Naive thymus-derived CD8-positive, alpha-beta T cell (primary cell): ENCODE data around the gene SLC22A5. TPM values are rescaled to one million over a fixed set of nuclear protein-coding genes. Genes with fewer than 3 reads are reported as not detected.

Experiments used
- ATAC-seq, 2 donors: fragments of 150-1000 bp; cut with Tn5 transposase in 1 of 2; sonication (Bioruptor Pico), chemical (Tn5 transposase) in 1 of 2; 1 replicate in 1 of 2; 2 replicates in 1 of 2; pipeline ENCODE4 v1.10.0; 2021; ENCODE audit warnings: mild to moderate bottlenecking in 2 of 2, moderate library complexity in 2 of 2
- POLR2A ChIA-PET: fragments of 350-600 bp; sonication (Branson Sonifier 250); formaldehyde crosslinking; loops from one replicate; lab custom pipeline; 2021; ENCODE audit warnings: antibody characterized with exemption; lab: Charles Lee
- DNase-seq, 10 donors: peaks; one replicate each; pipeline versions ENCODE4 v3.0.0 to v3.0.0-alpha.2; 2020 to 2022
- H3K27ac Mint-ChIP-seq, 10 donors: one replicate each; pipeline ENCODE4 v1.8.0; 2020 to 2022; ENCODE audit warnings: mild to moderate bottlenecking in 10 of 10, mixed read lengths in 10 of 10, moderate library complexity in 4 of 10, inconsistent platforms in 1 of 10
- H3K27me3 Mint-ChIP-seq, 5 donors: one replicate each; pipeline ENCODE4 v1.8.0; 2021 to 2022; ENCODE audit warnings: mixed read lengths in 5 of 5
- H3K36me3 Mint-ChIP-seq, 3 donors: one replicate each; pipeline ENCODE4 v1.8.0; 2020 to 2022; ENCODE audit warnings: mixed read lengths in 3 of 3, mild to moderate bottlenecking in 2 of 3, inconsistent platforms in 1 of 3
- H3K4me1 Mint-ChIP-seq, 4 donors: one replicate each; pipeline ENCODE4 v1.8.0; 2021 to 2022; ENCODE audit warnings: mixed read lengths in 4 of 4
- H3K4me3 Mint-ChIP-seq, 10 donors: one replicate each; pipeline ENCODE4 v1.8.0; 2020 to 2022; ENCODE audit warnings: mild to moderate bottlenecking in 10 of 10, mixed read lengths in 10 of 10, moderate library complexity in 6 of 10, inconsistent platforms in 1 of 10
- H3K9me3 Mint-ChIP-seq, 9 donors: one replicate each; pipeline ENCODE4 v1.8.0; 2020 to 2022; ENCODE audit warnings: mixed read lengths in 9 of 9, mild to moderate bottlenecking in 3 of 9, inconsistent platforms in 1 of 9, moderate library complexity in 1 of 9
- polyA plus RNA-seq, 3 donors: library from polyadenylated mRNA; unstranded; fragments of 300-500 nt; fragmentation: Illumina TruSeq; gene quantifications; one replicate each; pipeline ENCODE4 v1.2.3, GENCODE V29; 2021
- total RNA-seq, 8 experiments: library from RNA in 2 of 8; stranded (reverse) in 2 of 8; gene quantifications; one replicate each; pipeline ENCODE4 v1.2.3 and lab custom pipeline; 2021 to 2026

Gene SLC22A5
- total and polyA plus RNA-seq, 5 experiments from 2014 or later = 1.9 to 11.1 (median 3.2) TPM

- Mint-ChIP-seq H3K27ac (peak overlapping the region; percentile 83 to 94 (median 88)), H3K9me3 (no peaks in the 10 kb centered on the region), H3K27me3 (no peaks in the 10 kb centered on the region), H3K36me3 (peaks cover 0 to 5% (median 2%) of the 10 kb centered on the region in 3 donors), H3K4me3 (peak overlapping the region; percentile 75 to 91 (median 86)), H3K4me1 (peaks cover 18 to 40% (median 32%) of the 10 kb centered on the region in 4 donors)
- peak in 1 of 10 donors; percentile 12 for DNase-seq
- POLR2A ChIA-PET = interaction anchor here (0.8 to 1.9 kb wide), 5 partner anchors 40 to 681 kb away, joined by 3 to 12 read pairs (median 7); partner anchors contain the start of genes HSPA4 and IRF1
- no peak for ATAC-seq
These were observed 866 bp downstream of the SLC22A5 start for GRCh38 chr5:132370181-132370970.

GRCh38 chr5:132370971-132371602 lies 1.6 kb downstream of the SLC22A5 start:
- peaks cover 18 to 40% (median 32%) of the 10 kb centered on the region in 4 donors for H3K4me1 Mint-ChIP-seq
- H3K27ac Mint-ChIP-seq = peak overlapping the region; percentile 83 to 94 (median 88)
- POLR2A ChIA-PET = interaction anchor here (0.5 to 0.8 kb wide), 2 partner anchors 79 to 849 kb away, joined by 3 read pairs; no protein-coding TSS in a partner anchor
- H3K9me3 Mint-ChIP-seq = no peaks in the 10 kb centered on the region
- ATAC-seq = no peak
- no peak for DNase-seq
- H3K27me3 Mint-ChIP-seq = no peaks in the 10 kb centered on the region
- H3K36me3 Mint-ChIP-seq = no peaks in the 10 kb centered on the region
- H3K4me3 Mint-ChIP-seq = peak overlapping the region; percentile 75 to 91 (median 86)

GRCh38 chr5:132371603-132371994 lies 2.1 kb downstream of the SLC22A5 start:
- Mint-ChIP-seq H3K9me3 (no peaks in the 10 kb centered on the region), H3K27me3 (no peaks in the 10 kb centered on the region), H3K27ac (peak overlapping the region in 8 of 10 donors; percentile 28 to 90 (median 85)), H3K4me1 (peaks cover 18 to 40% (median 32%) of the 10 kb centered on the region in 4 donors), H3K4me3 (peak overlapping the region in 9 of 10 donors; percentile 75 to 91 (median 86)), H3K36me3 (no peaks in the 10 kb centered on the region)
- POLR2A ChIA-PET = interaction anchor here (0.8 kb wide), 1 partner anchor 79 kb away, joined by 3 read pairs; no protein-coding TSS in a partner anchor
- DNase-seq (no peak), ATAC-seq (no peak)

- H3K27ac Mint-ChIP-seq = peak overlapping the region in 3 of 10 donors; percentile 24 to 89 (median 44)
- H3K9me3 Mint-ChIP-seq = no peaks in the 10 kb centered on the region
- no peaks in the 10 kb centered on the region for H3K27me3 Mint-ChIP-seq
- no peaks in the 10 kb centered on the region for H3K36me3 Mint-ChIP-seq
- peak overlapping the region in 1 of 10 donors; percentile 4 for H3K4me3 Mint-ChIP-seq
- DNase-seq = no peak
- POLR2A ChIA-PET = no interaction called here
- H3K4me1 Mint-ChIP-seq = peaks cover 18 to 40% (median 32%) of the 10 kb centered on the region in 4 donors
- ATAC-seq = no peak
These were observed 2.6 kb downstream of the SLC22A5 start for GRCh38 chr5:132372127-132372526.

- ATAC-seq = no peak
- H3K4me1 Mint-ChIP-seq = peaks cover 18 to 42% (median 32%) of the 10 kb centered on the region in 4 donors
- H3K36me3 Mint-ChIP-seq = no peaks in the 10 kb centered on the region
- H3K27me3 Mint-ChIP-seq = no peaks in the 10 kb centered on the region
- no peak for DNase-seq
- H3K27ac Mint-ChIP-seq = peak overlapping the region in 4 of 10 donors; percentile 5 to 81 (median 37)
- POLR2A ChIA-PET = interaction anchor here (0.6 kb wide), 1 partner anchor 633 kb away, joined by 3 read pairs; no protein-coding TSS in a partner anchor
- H3K9me3 Mint-ChIP-seq = no peaks in the 10 kb centered on the region
- peak overlapping the region in 2 of 10 donors; percentile 4 to 20 for H3K4me3 Mint-ChIP-seq
These were observed 3.0 kb downstream of the SLC22A5 start for GRCh38 chr5:132372542-132372941.

GRCh38 chr5:132375957-132376356 lies 6.4 kb downstream of the SLC22A5 start:
- Mint-ChIP-seq H3K4me3 (no peak overlapping the region), H3K36me3 (peaks cover 0 to 21% (median 1%) of the 10 kb centered on the region in 3 donors), H3K9me3 (no peaks in the 10 kb centered on the region), H3K27me3 (no peaks in the 10 kb centered on the region), H3K4me1 (peaks cover 12 to 30% (median 20%) of the 10 kb centered on the region in 4 donors), H3K27ac (no peak overlapping the region)
- no peak for DNase-seq
- POLR2A ChIA-PET = interaction anchor here (1.1 kb wide), 1 partner anchor 114 kb away, joined by 3 read pairs; no protein-coding TSS in a partner anchor
- ATAC-seq = no peak

- no peaks in the 10 kb centered on the region for H3K9me3 Mint-ChIP-seq
- H3K4me3 Mint-ChIP-seq = no peak overlapping the region
- DNase-seq (no peak), ATAC-seq (no peak)
- POLR2A ChIA-PET = no interaction called here
- H3K27ac Mint-ChIP-seq = no peak overlapping the region
- no peaks in the 10 kb centered on the region for H3K27me3 Mint-ChIP-seq
- peaks cover 0 to 21% (median 1%) of the 10 kb centered on the region in 3 donors for H3K36me3 Mint-ChIP-seq
- H3K4me1 Mint-ChIP-seq = peaks cover 4 to 20% (median 10%) of the 10 kb centered on the region in 4 donors
These were observed 7.5 kb downstream of the SLC22A5 start for GRCh38 chr5:132376694-132377641.

- POLR2A ChIA-PET = interaction anchor here (0.6 kb wide), 2 partner anchors 145 to 1120 kb away, joined by 4 to 5 read pairs; no protein-coding TSS in a partner anchor
- peaks cover 1 to 14% (median 2%) of the 10 kb centered on the region in 4 donors for H3K4me1 Mint-ChIP-seq
- no peaks in the 10 kb centered on the region for H3K27me3 Mint-ChIP-seq
- no peaks in the 10 kb centered on the region for H3K9me3 Mint-ChIP-seq
- H3K36me3 Mint-ChIP-seq = peaks cover 0 to 23% (median 1%) of the 10 kb centered on the region in 3 donors
- DNase-seq = no peak
- ATAC-seq = no peak
- no peak overlapping the region for H3K4me3 Mint-ChIP-seq
- H3K27ac Mint-ChIP-seq = no peak overlapping the region
These were observed 8.2 kb downstream of the SLC22A5 start for GRCh38 chr5:132377738-132378137.

- POLR2A ChIA-PET = interaction anchor here (0.7 kb wide), 1 partner anchor 111 kb away, joined by 3 read pairs; no protein-coding TSS in a partner anchor
- no peak for ATAC-seq
- no peak overlapping the region for H3K4me3 Mint-ChIP-seq
- DNase-seq = no peak
- H3K9me3 Mint-ChIP-seq = no peaks in the 10 kb centered on the region
- H3K27ac Mint-ChIP-seq = no peak overlapping the region
- H3K36me3 Mint-ChIP-seq = peaks cover 0 to 23% (median 1%) of the 10 kb centered on the region in 3 donors
- peaks cover 0 to 11% (median under 1%) of the 10 kb centered on the region in 4 donors for H3K4me1 Mint-ChIP-seq
- H3K27me3 Mint-ChIP-seq = no peaks in the 10 kb centered on the region
These were observed 9.1 kb downstream of the SLC22A5 start for GRCh38 chr5:132378580-132378979.

GRCh38 chr5:132380047-132380446 lies 10.5 kb downstream of the SLC22A5 start:
- peak overlapping the region in 3 of 10 donors; percentile 23 to 84 (median 70) for H3K27ac Mint-ChIP-seq
- H3K4me3 Mint-ChIP-seq = no peak overlapping the region
- H3K36me3 Mint-ChIP-seq = peaks cover 0 to 23% (median 1%) of the 10 kb centered on the region in 3 donors
- H3K27me3 Mint-ChIP-seq = no peaks in the 10 kb centered on the region
- H3K9me3 Mint-ChIP-seq = no peaks in the 10 kb centered on the region
- H3K4me1 Mint-ChIP-seq = peaks cover 0 to 5% (median under 1%) of the 10 kb centered on the region in 4 donors
- POLR2A ChIA-PET = no interaction called here
- no peak for DNase-seq
- ATAC-seq = no peak

- ATAC-seq = no peak
- Mint-ChIP-seq H3K4me1 (peaks cover 6 to 11% (median 8%) of the 10 kb centered on the region in 4 donors), H3K27me3 (no peaks in the 10 kb centered on the region), H3K4me3 (no peak overlapping the region), H3K36me3 (peaks cover 0 to 23% (median 1%) of the 10 kb centered on the region in 3 donors), H3K9me3 (no peaks in the 10 kb centered on the region), H3K27ac (no peak overlapping the region)
- no peak for DNase-seq
- POLR2A ChIA-PET = interaction anchor here (0.7 kb wide), 1 partner anchor 94 kb away, joined by 3 read pairs; no protein-coding TSS in a partner anchor
These were observed 11.2 kb downstream of the SLC22A5 start for GRCh38 chr5:132380741-132381140.
